Activated T-cell treated with anti-CD3 and anti-CD28 coated beads for 24 hours (primary cell): Measurements from ENCODE around the gene TNNI3K.

Experiments used
- DNase-seq: peaks from one replicate; pipeline ENCODE4 v3.0.0-alpha.2; 2020; ENCODE audit warnings: low read depth

Gene TNNI3K

DNA sequence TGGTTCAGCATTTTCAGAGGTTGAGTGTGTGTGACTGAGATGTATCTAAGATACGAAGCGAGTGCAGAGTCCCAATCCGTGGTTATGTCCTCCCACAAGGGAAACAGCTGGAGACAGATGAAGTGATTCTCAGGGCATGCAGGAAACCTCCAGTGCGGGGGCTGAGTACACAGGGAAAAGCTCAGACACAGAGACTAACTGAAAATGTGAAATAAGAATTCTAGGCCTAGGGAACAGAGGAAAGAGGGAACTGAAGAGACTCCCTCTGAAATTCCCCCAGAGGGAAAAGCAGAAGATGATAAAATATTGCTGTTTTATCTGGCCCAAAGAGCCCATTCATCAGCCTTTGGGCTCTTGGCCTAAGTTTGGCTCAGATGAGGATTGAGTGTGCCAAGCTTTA lies 160.4 kb downstream of the TNNI3K start:
- no peak for DNase-seq

DNA sequence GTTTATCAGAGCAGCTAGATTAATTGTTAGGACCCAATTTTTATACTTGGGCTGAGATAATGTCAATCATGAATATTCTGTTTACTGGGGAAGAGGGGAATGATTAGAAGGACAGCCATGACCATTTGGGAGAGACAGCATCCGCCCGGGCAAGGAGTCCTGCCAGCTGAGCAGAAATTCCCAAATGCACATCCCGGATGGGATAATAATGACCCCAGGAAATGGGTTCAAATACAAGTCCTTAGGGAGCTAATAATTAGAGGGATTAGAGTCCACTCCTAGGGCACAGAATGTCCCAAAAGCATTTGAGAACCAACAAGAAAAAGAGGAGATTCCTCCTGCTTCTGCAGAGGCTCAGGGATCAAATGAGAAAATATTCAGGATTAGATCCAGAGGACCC lies 161.3 kb downstream of the TNNI3K start:
- DNase-seq: no peak

DNA sequence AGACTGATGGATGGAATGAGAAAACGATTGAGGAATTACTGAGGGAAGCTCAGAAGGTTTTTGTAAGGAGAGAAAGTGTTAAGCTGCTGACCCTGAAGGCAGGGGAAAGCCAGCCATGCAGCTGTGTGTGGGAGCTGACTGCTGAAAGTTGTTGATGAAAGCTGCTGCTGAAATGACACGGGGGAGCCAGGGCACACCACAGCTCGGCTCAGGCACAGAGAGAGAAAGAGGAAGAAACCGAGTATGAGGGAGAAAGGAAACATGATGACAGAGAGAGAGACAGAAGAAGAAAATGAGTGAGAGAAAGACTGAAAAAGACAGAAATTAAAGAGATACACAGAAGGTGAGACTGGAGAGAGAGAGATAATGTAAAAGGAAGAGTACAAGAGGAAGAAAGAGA lies 161.7 kb downstream of the TNNI3K start:
- DNase-seq: no peak

DNA sequence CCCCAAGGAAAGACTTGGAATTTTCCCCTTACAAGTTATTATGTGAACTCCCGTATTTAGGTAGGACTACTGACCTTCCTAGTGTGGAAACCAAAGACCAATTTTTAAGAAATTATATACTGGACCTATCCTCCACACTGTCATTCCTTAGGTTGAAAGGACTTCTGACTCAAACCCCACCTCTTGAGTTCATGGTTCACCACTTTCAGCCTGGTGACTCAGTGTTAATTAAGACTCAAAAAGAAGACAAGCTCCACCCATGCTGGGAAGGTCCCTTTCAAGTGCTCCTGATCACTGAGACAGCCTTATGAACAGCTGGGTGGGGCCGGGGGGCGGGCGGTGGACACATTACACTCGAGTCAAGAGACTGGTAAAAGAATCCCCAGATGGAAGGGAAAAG lies 164.1 kb downstream of the TNNI3K start:
- no peak for DNase-seq

DNA sequence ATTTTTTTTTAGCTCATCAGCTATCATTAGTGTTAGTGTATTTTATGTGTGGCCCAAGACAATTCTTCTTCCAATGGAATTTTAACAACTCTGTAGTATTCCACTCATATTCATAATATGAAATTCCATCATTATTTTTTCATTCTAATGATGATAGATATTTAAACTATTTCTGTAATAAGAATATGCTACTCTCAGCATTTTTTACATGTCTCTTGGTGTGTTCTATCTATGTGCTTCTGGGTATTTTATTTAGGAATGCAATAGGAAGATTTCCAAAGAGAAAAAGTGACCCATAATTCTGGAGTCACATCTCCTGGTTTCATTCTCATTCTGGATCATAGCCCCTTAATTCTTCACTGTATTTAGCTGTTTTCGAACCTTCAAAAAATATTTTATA lies 167.7 kb downstream of the TNNI3K start:
- DNase-seq: no peak

DNA sequence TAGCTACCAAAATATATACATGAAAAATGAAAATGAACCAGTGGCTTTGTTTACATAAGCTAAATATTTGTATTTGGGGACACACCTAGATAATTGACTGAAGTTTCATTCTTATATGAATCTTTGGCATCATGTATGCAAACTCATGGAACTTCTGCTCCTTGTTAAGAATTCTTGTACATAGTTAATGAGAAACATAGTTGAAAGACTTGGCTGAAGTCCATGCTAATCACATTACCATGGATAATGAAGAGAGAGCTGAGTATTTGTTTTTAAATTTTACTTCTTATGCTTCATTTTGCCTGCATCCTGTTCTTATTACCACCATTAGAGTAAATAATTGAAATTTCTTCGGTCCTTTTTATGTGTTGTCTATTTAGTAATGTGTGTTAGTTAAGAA lies 168.4 kb downstream of the TNNI3K start:
- no peak for DNase-seq

DNA sequence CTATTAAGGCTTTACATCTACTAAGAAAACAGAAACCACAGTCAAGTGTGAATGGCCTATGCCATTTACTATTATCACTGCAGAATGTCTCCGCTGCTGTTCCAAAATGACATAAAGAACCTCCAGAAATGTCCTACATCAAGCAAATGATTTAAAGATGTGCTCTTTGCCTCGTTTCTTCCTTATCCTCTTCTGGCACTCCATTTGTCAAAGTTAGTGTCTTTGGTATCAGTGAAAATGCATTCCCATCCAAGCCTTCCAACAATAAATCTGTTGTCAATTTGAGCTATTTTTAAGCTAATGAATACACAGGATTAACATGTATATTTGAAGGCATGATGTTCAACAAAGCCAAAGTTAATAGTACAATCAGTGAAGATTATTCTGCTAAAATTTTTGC lies 171.6 kb downstream of the TNNI3K start:
- DNase-seq: no peak

DNA sequence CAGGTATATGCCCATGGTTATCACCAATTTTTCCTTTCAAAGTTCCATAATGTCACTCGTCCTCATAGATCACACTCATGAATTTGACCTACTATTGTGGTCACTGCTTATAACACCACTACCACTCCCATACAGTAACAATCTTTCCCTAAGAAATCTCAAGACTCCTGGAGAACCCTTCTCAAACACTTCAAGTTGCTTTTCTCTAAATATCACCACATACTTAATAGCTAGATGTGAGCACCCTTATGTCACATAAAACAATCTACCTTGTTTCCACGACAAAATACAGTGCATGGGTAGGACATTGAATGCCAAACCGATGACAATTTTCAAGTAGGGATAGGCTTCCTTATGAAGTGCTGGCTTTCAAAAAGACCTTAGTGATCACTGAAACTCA lies 172.7 kb downstream of the TNNI3K start:
- DNase-seq: no peak

DNA sequence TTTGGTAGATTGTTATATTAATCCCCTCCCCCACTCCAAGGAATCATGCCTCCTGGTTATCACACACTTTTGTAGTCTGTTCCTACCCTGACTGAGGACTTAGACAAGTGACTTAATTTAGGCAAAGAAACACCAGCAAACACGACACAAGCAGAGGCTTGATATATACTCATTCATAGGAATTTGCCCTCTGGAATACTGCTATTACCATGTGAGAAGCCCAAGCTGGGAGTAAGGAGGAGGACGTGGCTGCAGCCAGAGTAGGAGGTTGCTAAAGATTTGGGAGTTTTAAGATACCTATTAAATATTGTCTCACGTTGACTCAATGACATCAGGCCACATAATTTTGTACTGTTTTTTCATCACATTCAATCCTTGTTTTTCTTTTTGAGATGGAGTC lies 177.1 kb downstream of the TNNI3K start:
- DNase-seq: no peak

DNA sequence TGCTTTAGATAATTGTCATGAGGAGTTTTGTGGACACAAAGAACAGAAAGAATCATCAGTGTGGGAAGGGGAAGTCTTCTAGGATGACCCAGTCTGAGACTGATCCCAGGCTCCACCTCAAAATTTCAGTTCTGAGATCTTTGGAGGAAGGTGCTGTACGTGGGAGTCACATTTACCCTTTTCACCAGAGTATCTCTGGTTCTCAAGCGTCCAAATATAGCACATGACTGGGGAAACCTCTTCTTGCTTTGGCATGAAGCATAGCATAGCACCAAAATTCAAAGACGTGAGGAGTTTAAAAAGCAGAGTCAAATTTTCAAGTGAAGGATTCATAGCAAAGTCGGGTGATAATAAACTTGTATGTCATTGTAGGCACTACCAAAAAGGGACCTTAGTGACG lies 180.7 kb downstream of the TNNI3K start:
- DNase-seq: no peak

DNA sequence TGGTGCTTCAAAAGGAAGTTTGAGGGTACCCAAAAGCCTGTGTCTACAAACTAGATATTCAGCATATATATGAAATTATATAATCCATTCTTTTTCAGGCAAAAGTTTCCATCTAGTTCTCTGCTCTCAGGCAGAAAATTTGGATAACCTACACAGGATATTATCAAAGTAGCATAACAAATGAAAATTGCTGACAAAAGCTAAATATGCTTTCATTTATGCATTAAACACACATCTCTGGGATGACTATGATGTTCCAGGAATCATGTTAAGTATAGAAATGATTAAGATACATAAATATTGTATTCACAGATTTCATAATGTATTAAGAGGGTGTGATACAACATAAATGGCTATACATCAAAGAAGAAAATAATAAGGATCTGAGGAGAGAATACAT lies 184.4 kb downstream of the TNNI3K start:
- no peak for DNase-seq

DNA sequence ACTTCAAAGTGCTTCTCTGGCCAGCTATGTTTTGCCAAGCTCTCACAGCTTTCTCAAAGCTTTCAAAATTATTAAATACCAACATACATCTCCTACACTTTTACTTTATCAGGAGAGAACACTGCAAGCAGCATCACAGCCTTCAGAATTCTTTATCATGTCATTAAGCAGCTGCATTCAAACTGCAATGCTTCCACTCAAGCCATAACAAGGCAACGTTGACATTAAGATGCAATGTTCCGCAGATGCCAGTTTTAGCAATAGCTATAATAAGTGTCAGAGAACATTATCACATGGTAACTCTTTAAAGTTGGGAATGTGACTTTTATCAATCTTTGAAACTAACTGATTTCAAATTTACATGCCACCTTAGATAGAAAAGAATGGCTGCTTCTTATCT lies 185.3 kb downstream of the TNNI3K start:
- DNase-seq: no peak

DNA sequence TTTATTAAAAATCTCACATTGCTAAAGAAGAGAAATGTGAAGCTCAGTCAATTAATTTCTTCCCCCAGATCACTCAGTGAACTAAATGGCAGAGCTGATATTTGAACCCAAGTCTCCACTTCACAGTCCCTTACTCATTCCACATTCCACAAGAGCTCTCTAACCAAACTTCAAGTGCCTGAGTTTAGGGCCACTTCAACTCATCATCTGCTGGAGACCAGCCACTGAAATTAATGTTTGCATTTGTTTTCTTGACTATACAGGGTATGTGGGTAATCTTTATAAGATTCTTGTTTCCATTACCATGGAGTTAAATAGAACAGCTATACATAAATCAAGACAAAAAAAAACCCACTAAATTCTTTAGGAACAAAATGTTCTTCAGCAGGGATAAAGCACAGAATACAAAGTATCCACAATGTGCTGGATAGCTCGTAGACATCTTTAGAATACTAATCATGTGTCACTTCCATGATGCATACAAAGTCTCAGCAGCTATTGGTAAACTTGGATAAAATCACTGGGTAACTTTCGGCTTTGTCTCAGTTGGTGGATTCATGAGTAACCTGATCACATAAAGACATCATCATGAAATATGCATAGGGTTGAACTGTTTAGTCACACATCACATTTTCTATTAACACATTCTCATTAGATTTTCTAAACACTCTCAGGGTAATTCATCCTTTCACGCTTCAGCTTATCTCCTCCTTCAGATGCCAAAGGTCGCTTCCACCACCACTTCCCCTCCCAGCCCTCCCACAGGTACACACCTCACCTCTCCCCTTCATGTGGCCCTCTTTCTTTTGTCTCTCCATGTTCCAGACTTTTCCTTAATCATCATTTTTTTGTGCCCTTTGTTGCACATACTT lies 187.5 kb downstream of the TNNI3K start:
- DNase-seq: no peak

DNA sequence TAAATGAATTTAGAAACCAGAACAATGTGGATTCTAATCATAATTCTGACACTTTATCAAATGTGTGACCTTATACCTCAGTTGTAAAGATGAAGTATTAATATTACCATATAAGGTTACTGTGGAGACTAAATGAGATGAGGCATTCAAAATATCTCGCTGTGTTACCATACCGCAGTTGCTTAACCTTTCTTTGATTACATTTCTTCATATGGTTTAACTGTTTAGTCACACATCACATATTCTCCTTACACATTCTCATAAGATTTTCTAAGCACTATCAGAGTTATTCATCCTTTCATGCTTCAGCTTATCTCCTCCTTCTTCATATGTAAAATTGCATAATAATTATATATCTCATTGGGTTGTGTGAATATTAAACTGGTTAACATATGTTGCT lies 188.3 kb downstream of the TNNI3K start:
- DNase-seq: no peak

DNA sequence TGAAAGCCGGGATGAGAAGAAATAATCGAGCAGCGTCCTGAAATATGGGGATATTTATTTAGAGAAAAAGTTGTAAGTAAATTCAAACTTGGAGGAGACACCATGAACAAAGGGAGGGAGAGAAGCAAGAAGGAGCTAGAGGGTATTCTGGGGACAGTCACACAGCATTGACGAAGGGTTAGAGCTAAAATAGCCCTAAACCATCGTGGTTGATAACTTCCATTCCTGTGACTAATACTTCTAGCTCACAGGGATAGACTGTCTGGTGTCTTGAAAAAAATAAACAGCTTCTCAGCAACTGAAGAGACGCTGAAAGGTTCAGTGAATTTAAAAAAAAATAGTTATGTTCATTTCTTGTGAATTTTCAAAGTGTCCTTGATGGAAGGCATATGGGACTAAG lies 190.5 kb downstream of the TNNI3K start:
- no peak for DNase-seq

DNA sequence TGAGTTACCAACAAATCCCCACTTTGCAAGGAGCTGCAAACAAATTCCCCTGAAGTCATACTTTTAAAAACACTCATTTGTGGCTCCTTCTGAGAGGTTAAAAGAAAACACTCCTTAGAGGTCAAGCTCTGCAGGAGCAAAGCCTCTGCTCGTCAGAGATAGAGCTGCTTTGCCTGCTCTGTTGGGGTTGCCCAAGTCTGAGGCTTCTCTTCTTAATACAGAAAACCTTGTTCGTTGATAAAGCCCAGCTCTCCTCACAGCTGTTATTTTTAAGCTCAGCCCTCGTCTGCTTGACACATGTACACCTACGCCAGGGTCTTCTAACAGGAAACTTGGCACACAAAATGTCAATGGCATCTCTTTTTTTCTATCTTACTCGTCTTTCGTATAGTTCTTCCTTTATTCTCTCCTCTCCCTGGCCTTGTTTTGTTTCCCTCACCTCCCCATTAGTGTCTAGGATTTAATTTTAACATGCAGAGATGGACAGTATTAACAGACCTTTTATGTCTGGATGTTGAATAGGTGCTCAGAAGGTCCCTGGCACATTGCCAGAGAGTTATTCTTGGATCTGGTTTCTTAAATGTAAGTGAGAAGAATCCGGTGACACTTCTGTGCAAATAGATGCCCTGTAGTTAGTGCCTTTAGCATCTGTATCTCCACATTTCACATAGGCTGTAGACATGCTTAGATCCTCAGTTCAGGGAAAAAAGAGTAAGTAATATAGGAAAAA lies 191.2 kb downstream of the TNNI3K start:
- no peak for DNase-seq

DNA sequence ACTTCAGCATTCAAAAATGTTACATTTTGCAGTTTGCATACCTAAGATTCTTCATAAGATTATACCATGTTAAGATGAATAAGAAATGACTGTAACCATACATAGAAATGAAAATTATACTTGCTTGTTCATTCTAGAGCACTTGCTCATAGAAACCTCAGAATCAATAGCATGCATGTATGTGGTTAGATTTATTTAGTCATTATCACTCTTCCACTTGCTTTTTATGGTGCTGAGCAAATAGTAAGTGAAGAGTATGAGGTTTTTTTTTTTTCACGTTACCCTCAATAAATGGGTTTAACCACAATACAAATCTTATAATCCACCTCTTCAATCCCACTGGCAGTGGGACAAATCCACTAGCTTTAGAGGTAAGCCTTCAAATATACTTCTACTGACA lies 192.5 kb downstream of the TNNI3K start:
- DNase-seq: no peak

DNA sequence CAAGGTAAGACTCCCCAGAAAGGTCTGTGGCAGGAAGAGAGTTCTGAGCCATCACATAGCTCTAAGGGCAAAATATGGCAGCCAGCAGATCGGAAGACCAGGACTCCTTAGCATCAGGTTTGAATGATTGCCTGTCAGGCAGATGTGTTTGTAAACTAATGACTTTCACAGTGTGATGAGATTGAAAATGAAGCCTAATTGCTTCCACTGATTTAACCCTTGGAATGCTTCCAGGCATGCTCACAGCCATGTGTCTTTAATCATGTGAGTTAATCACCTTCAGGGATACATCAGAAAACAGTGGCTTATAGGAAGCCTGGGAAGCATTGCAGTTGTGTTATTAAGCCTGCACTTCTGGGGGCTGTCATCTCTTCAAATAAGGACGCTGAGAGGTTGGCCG lies 194.4 kb downstream of the TNNI3K start:
- no peak for DNase-seq

DNA sequence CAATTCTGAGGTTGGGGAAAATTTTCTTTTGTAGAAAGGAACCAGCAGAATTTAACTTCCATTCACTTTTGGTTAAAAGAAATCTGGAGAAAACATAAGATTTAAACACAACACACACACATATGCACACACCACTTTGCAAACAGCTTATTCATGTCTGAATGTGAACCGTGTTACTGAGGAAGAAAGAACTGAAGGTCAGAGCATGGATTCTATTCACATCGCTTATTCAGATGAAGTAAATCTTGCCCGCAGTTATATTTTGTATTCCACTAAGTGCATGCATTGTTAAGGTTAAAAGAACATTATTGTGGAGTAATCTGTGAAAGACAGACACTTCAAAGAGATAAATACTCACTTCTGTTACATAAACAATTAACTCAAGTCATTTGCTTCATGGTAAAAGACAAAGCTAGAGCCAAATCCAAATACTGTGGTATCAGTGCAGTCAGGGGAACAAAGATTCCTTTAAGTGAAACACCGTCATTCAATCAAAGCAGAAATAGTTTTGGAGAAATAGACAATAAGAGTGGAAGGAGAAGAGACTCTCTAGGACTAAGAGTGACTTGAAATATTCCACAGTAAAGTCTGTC lies 195.3 kb downstream of the TNNI3K start:
- no peak for DNase-seq

DNA sequence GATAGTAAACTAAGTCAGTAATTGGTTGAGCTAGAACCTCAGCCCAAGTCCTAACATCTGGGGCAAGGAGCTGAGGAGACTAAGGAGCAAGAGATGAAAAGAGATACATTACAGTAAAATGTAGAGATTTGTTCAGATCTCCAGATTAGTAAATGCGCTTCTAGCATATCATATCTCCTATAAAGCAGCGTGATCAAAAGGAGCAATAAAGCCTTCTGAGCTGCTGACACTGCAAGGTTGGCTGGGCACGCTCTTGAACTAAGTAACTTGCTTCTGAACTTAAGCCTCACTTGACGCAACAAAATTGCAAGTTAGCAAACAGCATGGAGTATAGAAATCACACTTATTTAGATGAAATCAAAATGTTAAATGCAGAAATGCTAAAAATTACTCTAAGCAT lies 196.3 kb downstream of the TNNI3K start:
- DNase-seq: no peak

DNA sequence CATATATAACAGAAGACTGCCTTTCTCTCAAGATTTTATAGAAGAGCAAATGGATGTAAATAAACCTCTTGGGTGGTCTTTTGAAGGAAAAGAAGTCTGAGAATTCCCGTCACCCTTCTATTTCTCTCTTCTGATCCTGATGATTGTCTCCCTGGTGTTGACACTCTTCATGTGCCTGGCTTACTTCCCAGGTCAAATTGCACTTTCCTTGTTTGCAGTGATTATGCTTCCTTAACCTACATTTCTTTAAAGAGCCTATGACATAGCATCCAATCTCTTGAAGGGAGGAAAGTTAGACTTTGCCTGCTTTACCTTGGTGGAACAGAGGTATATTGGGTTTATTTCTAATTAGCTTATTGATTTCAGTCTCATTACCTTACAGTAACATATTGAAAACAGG lies 197.1 kb downstream of the TNNI3K start:
- DNase-seq: no peak

DNA sequence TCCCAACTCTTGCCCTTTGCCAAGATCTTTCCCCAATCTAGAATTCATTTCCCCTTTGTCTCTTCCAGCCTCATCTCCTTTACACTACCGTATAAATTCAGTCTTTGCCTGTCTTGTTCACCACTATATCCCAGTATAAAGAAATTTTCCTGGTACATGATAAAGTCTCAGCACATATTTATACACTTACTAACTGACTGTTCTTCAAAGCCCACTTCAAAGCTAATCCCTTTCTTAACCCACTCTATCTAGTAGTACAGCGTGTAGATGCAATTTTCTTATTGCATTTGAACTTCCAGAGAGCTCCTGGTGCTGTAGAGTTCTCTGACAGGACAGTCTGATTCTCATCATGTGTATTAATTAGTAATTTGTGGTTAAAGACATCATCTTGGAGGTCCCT lies 199.1 kb downstream of the TNNI3K start:
- no peak for DNase-seq

DNA sequence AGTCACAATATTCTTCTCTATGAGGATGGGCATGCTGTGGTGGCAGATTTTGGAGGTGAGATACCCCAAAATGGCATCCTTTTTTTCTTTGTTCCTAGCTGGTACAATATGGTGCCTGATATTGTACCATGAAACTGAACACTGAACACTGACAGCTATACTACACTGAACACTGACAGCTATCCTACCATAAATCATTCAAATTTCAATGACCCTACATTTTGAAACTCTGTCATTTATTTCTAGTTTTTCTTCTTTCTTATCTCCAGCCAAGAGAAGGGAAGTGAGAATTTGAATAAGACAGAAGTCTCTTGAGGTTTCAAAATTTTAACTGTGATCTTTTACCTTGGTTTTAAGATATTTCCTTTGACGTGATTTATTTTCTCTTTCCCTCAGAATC lies 200.9 kb downstream of the TNNI3K start:
- DNase-seq: no peak
